IMR-90 (cell line): ENCODE measurements around the gene CFAP70. TPM values are rescaled to one million over a fixed set of nuclear protein-coding genes. Genes with fewer than 3 reads are reported as not detected.

Source experiments
- ATAC-seq: fragments of 200-7000 bp; cut with Tn5 transposase; 2 replicates; pipeline ENCODE4 v1.9.1; 2020; ENCODE audit warnings: low read depth, mild to moderate bottlenecking, moderate library complexity
- BruUV-seq: library from RNA; stranded (reverse); fragments of 400-500 nt; replicated peaks from 2 replicates; lab custom pipeline; 2021; lab: Mats Ljungman, UMichigan
- CTCF ChIA-PET: fragments of 300-600 bp; formaldehyde crosslinking; extraction: SDS; loops from one replicate; lab custom pipeline; 2021; ENCODE audit warnings: antibody characterized with exemption; lab: Yijun Ruan, JAX
- POLR2A ChIA-PET: fragments of 300-600 bp; sonication (Branson Sonifier 250); formaldehyde crosslinking; loops from one replicate; lab custom pipeline; 2022; ENCODE audit warnings: antibody characterized with exemption; ENCODE audit not compliant: unreplicated experiment; lab: Charles Lee
- DNase-seq: peaks from one replicate; pipeline ENCODE4 v3.0.0; 2013
- H2AFZ ChIP-seq: replicated peaks from 2 replicates; pipeline ENCODE3; 2013; ENCODE audit warnings: low read length, mild to moderate bottlenecking; ENCODE audit not compliant: poor library complexity
- H2AK5ac ChIP-seq: 2 replicates; pipeline ENCODE4 v1.6.1; 2013; ENCODE audit warnings: low read depth, low read length, inconsistent platforms
- H2AK9ac ChIP-seq: replicated peaks from 2 replicates; pipeline ENCODE3; 2013; ENCODE audit warnings: mild to moderate bottlenecking, low read depth, low read length, moderate library complexity; ENCODE audit not compliant: poor library complexity
- H2BK120ac ChIP-seq: 2 replicates; pipeline ENCODE4 v1.6.1; 2013; ENCODE audit warnings: low read depth, low read length, inconsistent platforms
- H2BK15ac ChIP-seq: 3 replicates; pipeline ENCODE4 v1.6.1; 2013; ENCODE audit warnings: low read depth, low read length, inconsistent platforms
- H2BK20ac ChIP-seq: 2 replicates; pipeline ENCODE4 v1.6.1; 2013; ENCODE audit warnings: low read depth, mild to moderate bottlenecking, inconsistent platforms, low read length, moderate library complexity
- H2BK5ac ChIP-seq: 2 replicates; pipeline ENCODE4 v1.6.1; 2013; ENCODE audit warnings: mild to moderate bottlenecking, low read depth, low read length, inconsistent platforms; ENCODE audit not compliant: poor library complexity, severe bottlenecking
- H3K14ac ChIP-seq: replicated peaks from 2 replicates; pipeline ENCODE4 v1.6.1; 2013; ENCODE audit warnings: low read depth, low read length, inconsistent platforms
- H3K18ac ChIP-seq: 2 replicates; pipeline ENCODE4 v1.6.1; 2013; ENCODE audit warnings: low read depth, low read length, control low read depth
- H3K23ac ChIP-seq: 2 replicates; pipeline ENCODE4 v1.6.1; 2013; ENCODE audit warnings: low read depth, low read length, inconsistent platforms
- H3K27ac ChIP-seq: 2 replicates; pipeline ENCODE4 v1.5.1; 2013; ENCODE audit warnings: mild to moderate bottlenecking, control low read depth, low read length; ENCODE audit not compliant: insufficient read depth
- H3K27me3 ChIP-seq: 2 replicates; pipeline ENCODE4 v1.6.1; 2013; ENCODE audit warnings: low read length; ENCODE audit not compliant: control insufficient read depth, insufficient read depth
- H3K36me3 ChIP-seq: 2 replicates; pipeline ENCODE4 v1.6.1; 2013; ENCODE audit warnings: low read length, mixed read lengths; ENCODE audit not compliant: control insufficient read depth, insufficient read depth
- H3K4ac ChIP-seq: 2 replicates; pipeline ENCODE4 v1.6.1; 2013; ENCODE audit warnings: low read depth, low read length, inconsistent platforms
- H3K4me1 ChIP-seq: 2 replicates; pipeline ENCODE4 v1.6.1; 2013; ENCODE audit warnings: low read length, mixed read lengths; ENCODE audit not compliant: control insufficient read depth, insufficient read depth
- H3K4me2 ChIP-seq: 2 replicates; pipeline ENCODE4 v1.6.1; 2013; ENCODE audit warnings: low read depth, mild to moderate bottlenecking, control low read depth, low read length, moderate library complexity
- H3K4me3 ChIP-seq: 2 replicates; pipeline ENCODE4 v1.5.1; 2013; ENCODE audit warnings: low read depth, mild to moderate bottlenecking, control low read depth, low read length, moderate library complexity; ENCODE audit not compliant: insufficient read depth
- H3K56ac ChIP-seq: 2 replicates; pipeline ENCODE4 v1.6.1; 2013; ENCODE audit warnings: low read length, inconsistent platforms; ENCODE audit not compliant: insufficient read depth; ENCODE audit errors: extremely low read depth
- H3K79me1 ChIP-seq, 2 experiments: 2 replicates each; pipeline ENCODE4 v1.6.1; 2013; ENCODE audit warnings: low read length in 2 of 2, inconsistent platforms in 1 of 2, low read depth in 1 of 2
- H3K9ac ChIP-seq: 2 replicates; pipeline ENCODE4 v1.6.1; 2013; ENCODE audit warnings: low read depth, low read length, control low read depth
- H3K9me1 ChIP-seq: 2 replicates; pipeline ENCODE4 v1.6.1; 2013; ENCODE audit warnings: low read length, inconsistent platforms; ENCODE audit not compliant: insufficient read depth
- H3K9me3 ChIP-seq: 2 replicates; pipeline ENCODE4 v1.6.1; 2013; ENCODE audit warnings: low read length; ENCODE audit not compliant: control insufficient read depth, insufficient read depth
- H4K20me1 ChIP-seq: 2 replicates; pipeline ENCODE4 v1.6.1; 2013; ENCODE audit warnings: low read length, inconsistent platforms; ENCODE audit not compliant: insufficient read depth
- H4K5ac ChIP-seq: 2 replicates; pipeline ENCODE4 v1.6.1; 2013; ENCODE audit warnings: mild to moderate bottlenecking, low read depth, low read length, control low read depth
- H4K8ac ChIP-seq, 2 experiments: 2 replicates each; pipeline ENCODE4 v1.6.1; 2013; ENCODE audit warnings: low read depth in 2 of 2, low read length in 2 of 2, control low read depth in 1 of 2, inconsistent platforms in 1 of 2
- H4K91ac ChIP-seq: 2 replicates; pipeline ENCODE4 v1.6.1; 2013; ENCODE audit warnings: low read depth, low read length, inconsistent platforms; ENCODE audit not compliant: insufficient read depth
- BHLHE40 ChIP-seq: fragments of 150-350 bp; IDR thresholded peaks from 2 replicates; pipeline ENCODE4 v1.6.1; 2016; ENCODE audit warnings: mild to moderate bottlenecking, low read depth, low read length
- CEBPB ChIP-seq: IDR thresholded peaks from 2 replicates; pipeline ENCODE4 v1.6.1; 2012; ENCODE audit warnings: low read depth, low read length, improper control_type of control experiment
- CHD1 ChIP-seq: IDR thresholded peaks from 2 replicates; pipeline ENCODE4 v1.6.1; 2012; ENCODE audit warnings: low read depth, low read length, improper control_type of control experiment
- FOS ChIP-seq: fragments of 150-350 bp; IDR thresholded peaks from 2 replicates; pipeline ENCODE4 v1.6.1; 2016; ENCODE audit warnings: low read depth, low read length
- MAFK ChIP-seq: IDR thresholded peaks from 2 replicates; pipeline ENCODE4 v1.6.1; 2012; ENCODE audit warnings: low read depth, low read length, improper control_type of control experiment
- MAZ ChIP-seq: IDR thresholded peaks from 2 replicates; pipeline ENCODE4 v1.6.1; 2012; ENCODE audit warnings: low read depth, mild to moderate bottlenecking, low read length, improper control_type of control experiment, moderate library complexity, borderline replicate concordance
- MXI1 ChIP-seq: IDR thresholded peaks from 2 replicates; pipeline ENCODE4 v1.6.1; 2012; ENCODE audit warnings: low read depth, mild to moderate bottlenecking, low read length, moderate library complexity, borderline replicate concordance
- NFE2L2 ChIP-seq: fragments of 150-350 bp; IDR thresholded peaks from 2 replicates; pipeline ENCODE4 v1.6.1; 2016; ENCODE audit warnings: low read depth, mild to moderate bottlenecking, low read length
- POLR2A ChIP-seq: IDR thresholded peaks from 2 replicates; pipeline ENCODE4 v1.6.1; 2012; ENCODE audit warnings: mild to moderate bottlenecking, low read depth, low read length
- RAD21 ChIP-seq: IDR thresholded peaks from 2 replicates; pipeline ENCODE4 v1.6.1; 2012; ENCODE audit warnings: low read length, improper control_type of control experiment
- RCOR1 ChIP-seq: IDR thresholded peaks from 2 replicates; pipeline ENCODE4 v1.6.1; 2012; ENCODE audit warnings: mild to moderate bottlenecking, low read length, improper control_type of control experiment; ENCODE audit not compliant: insufficient replicate concordance
- RFX5 ChIP-seq: IDR thresholded peaks from 2 replicates; pipeline ENCODE4 v1.8.0; 2012; ENCODE audit warnings: low read depth, mild to moderate bottlenecking, low read length, moderate library complexity
- SMC3 ChIP-seq: fragments of 150-350 bp; IDR thresholded peaks from 2 replicates; pipeline ENCODE4 v1.6.1; 2016; ENCODE audit warnings: low read depth, mild to moderate bottlenecking, antibody characterized with exemption, low read length, moderate library complexity
- USF2 ChIP-seq: fragments of 150-350 bp; IDR thresholded peaks from 2 replicates; pipeline ENCODE4 v1.6.1; 2017; ENCODE audit warnings: mild to moderate bottlenecking, antibody characterized with exemption, low read length, low read depth
- WGBS, 2 experiments: methylation state at CpG; one replicate each; pipeline versions ENCODE4 v1.1.5 to v1.1.7; 2013; ENCODE audit warnings: missing lambda C conversion rate in 2 of 2; ENCODE audit not compliant: insufficient read length in 1 of 2; ENCODE audit errors: extremely low coverage in 2 of 2; 5-methylcytosine and 5-hydroxymethylcytosine counted together
- dilution Hi-C: fragments of 300-500 bp; cut with HindIII; formaldehyde crosslinking; loops from one replicate; pipeline ENCODE4 v1.14.3; 2018; ENCODE audit warnings: low sequenced_read_pairs; ENCODE audit not compliant: unreplicated experiment
- in situ Hi-C: fragments of 300-500 bp; cut with MboI; formaldehyde crosslinking; loops from 3 replicates; pipeline ENCODE4 v1.14.3; 2019; ENCODE audit warnings: low sequenced_read_pairs, inconsistent platforms, mixed read lengths
- intact Hi-C: fragments of 100-400 bp; cut with micrococcal nuclease; formaldehyde crosslinking; loops from 2 replicates; pipeline ENCODE4 v1.10.0; 2022
- polyA plus RNA-seq, 3 experiments: library from polyadenylated mRNA; depleted of rRNA; stranded (reverse); fragments of >200 nt; gene quantifications; 2 replicates each; pipeline ENCODE4 v1.2.3, GENCODE V29; 2012; ENCODE audit warnings: low replicate concordance in 1 of 3
- total RNA-seq: library from RNA; depleted of rRNA; stranded (reverse); fragments of >200 nt; gene quantifications from 2 replicates; pipeline ENCODE4 v1.2.3, GENCODE V29; 2012
- TF ChIP-seq, protein P1 (sequence below): conservative IDR thresholded peaks from 2 replicates; pipeline ENCODE4 v1.5.1; 2012; ENCODE audit warnings: mild to moderate bottlenecking, low read depth, low read length, improper control_type of control experiment
- TF ChIP-seq, protein P2 (sequence below): fragments of 150-350 bp; IDR thresholded peaks from 2 replicates; pipeline ENCODE4 v1.6.1; 2016; ENCODE audit warnings: low read depth, mild to moderate bottlenecking, low read length, moderate library complexity, borderline replicate concordance

The CFAP70 gene
- total and polyA plus RNA-seq, 2 of the 4 experiments (the other 2 are of a cell fraction), result 0.15 to 0.18 TPM

- H3K4me2 ChIP-seq, result peak overlapping the region; percentile 96
- H2AK9ac ChIP-seq, result peak overlapping the region; percentile 80
- H3K4me1 ChIP-seq, result no peaks in the 10 kb centered on the region
- no peak overlapping the region; the same call in 1 of the 2 replicates for H3K56ac ChIP-seq
- ATAC-seq (no peak), DNase-seq (no peak)
- H2BK15ac ChIP-seq, result no peak overlapping the region
- peak overlapping the region; percentile 56 for H3K4ac ChIP-seq
- CTCF ChIA-PET, result no interaction called here
- no peak overlapping the region; the same call in 1 of the 2 replicates for H3K27ac ChIP-seq
- H3K9me1 ChIP-seq, result no peaks in the 10 kb centered on the region
- TF ChIP-seq FOS (no peak), MAZ (no peak), RAD21 (no peak), RFX5 (no peak), CHD1 (no peak), MAFK (no peak), NFE2L2 (no peak), USF2 (no peak), CEBPB (no peak), RCOR1 (no peak), SMC3 (no peak), BHLHE40 (no peak), POLR2A (no peak), MXI1 (no peak)
- TF ChIP-seq, protein P1, sequence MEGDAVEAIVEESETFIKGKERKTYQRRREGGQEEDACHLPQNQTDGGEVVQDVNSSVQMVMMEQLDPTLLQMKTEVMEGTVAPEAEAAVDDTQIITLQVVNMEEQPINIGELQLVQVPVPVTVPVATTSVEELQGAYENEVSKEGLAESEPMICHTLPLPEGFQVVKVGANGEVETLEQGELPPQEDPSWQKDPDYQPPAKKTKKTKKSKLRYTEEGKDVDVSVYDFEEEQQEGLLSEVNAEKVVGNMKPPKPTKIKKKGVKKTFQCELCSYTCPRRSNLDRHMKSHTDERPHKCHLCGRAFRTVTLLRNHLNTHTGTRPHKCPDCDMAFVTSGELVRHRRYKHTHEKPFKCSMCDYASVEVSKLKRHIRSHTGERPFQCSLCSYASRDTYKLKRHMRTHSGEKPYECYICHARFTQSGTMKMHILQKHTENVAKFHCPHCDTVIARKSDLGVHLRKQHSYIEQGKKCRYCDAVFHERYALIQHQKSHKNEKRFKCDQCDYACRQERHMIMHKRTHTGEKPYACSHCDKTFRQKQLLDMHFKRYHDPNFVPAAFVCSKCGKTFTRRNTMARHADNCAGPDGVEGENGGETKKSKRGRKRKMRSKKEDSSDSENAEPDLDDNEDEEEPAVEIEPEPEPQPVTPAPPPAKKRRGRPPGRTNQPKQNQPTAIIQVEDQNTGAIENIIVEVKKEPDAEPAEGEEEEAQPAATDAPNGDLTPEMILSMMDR, result no peak
- TF ChIP-seq, protein P2, sequence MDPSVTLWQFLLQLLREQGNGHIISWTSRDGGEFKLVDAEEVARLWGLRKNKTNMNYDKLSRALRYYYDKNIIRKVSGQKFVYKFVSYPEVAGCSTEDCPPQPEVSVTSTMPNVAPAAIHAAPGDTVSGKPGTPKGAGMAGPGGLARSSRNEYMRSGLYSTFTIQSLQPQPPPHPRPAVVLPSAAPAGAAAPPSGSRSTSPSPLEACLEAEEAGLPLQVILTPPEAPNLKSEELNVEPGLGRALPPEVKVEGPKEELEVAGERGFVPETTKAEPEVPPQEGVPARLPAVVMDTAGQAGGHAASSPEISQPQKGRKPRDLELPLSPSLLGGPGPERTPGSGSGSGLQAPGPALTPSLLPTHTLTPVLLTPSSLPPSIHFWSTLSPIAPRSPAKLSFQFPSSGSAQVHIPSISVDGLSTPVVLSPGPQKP, result no peak
- in situ Hi-C loops (no loop called here), intact Hi-C loops (no loop called here), dilution Hi-C loops (no loop called here)
- no TSS peak for BruUV-seq
- no peaks in the 10 kb centered on the region for H3K79me1 ChIP-seq
- H2AFZ ChIP-seq, result peak overlapping the region; percentile 99
- H4K8ac ChIP-seq, result peak overlapping the region; percentile 84 to 86
- no peak overlapping the region for H3K18ac ChIP-seq
- H3K4me3 ChIP-seq, result peak overlapping the region; percentile 71
- peak overlapping the region; percentile 87 for H3K14ac ChIP-seq
- POLR2A ChIA-PET, result no interaction called here
- H3K9me3 ChIP-seq, result no peaks in the 10 kb centered on the region
- H2BK5ac ChIP-seq, result no peak overlapping the region
- H4K91ac ChIP-seq, result no peak overlapping the region
- peak overlapping the region; percentile 91 for H3K9ac ChIP-seq
- H2AK5ac ChIP-seq, result no peak overlapping the region
- H3K36me3 ChIP-seq, result no peaks in the 10 kb centered on the region
- no peak overlapping the region for H2BK120ac ChIP-seq
- H3K23ac ChIP-seq, result peak overlapping the region; percentile 61; the same call in 1 of the 2 replicates
- no peaks in the 10 kb centered on the region for H4K20me1 ChIP-seq
- H3K27me3 ChIP-seq, result peaks cover 18% of the 10 kb centered on the region; the same call in 1 of the 2 replicates
- 65% methylated on average over 4 of the region's 5 CpGs; no CpG with 5 or more reads in 1 of the 2 experiments for WGBS, 2 experiments
- H2BK20ac ChIP-seq, result no peak overlapping the region
- H4K5ac ChIP-seq, result peak overlapping the region; percentile 60
Measured at GRCh38 chr10:73357821-73358220, 843 bp downstream of the CFAP70 start.
